ENCODE results near the gene CRACDL.
"Not testable (repeated sequence)": the region's sequence is repeated elsewhere in the genome, so short reads cannot be mapped to it uniquely, and the experiment has no call there.

CRACDL gene

DNA sequence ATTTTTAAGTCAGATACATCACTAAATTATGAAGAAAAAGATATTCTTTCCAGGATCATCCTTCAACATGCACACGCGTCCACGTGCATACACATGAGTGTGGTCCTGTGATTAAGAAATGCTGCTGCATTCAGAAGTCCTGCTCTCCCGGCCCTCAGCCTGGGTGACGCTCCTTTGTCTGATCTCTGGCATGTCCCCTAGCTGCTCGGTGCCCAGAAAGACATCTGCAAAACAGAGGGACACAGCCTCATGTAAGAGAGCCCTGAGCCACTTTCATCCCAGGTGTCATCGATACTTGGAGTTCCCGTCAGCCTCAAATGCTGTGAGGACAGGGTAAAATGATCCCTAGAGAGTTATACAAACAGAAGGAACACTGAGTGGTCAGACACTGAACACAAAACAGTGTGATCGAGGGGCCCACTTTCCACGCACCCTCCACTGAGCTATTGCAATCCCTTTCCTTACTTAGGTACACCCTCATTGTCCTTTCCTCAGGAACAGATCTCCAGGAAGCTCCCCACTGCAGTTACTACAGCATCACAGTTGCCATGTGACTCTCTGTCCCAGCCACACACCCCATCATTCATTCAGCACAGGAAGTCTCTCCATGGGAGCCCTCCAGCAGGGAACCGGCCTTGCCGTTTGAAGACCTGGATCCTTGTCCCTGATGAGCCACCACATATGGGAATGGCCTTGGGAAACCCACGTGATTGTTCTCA lies 32.1 kb downstream of the CRACDL start:
- DNase-seq: no peak

DNA sequence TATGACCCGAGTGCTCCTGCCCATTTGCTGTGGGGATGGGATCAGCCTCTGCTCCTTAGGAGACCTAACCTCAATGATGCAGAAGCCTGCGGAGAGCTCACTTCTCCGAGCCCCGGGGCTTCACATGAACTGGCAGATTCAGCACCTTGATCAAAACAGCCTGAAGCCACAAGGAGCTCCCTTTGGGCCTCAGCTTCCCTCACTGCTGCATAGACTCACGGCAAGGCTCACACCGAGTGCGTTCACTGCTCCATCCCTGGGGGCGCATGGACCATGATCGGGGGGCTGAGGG lies 33.0 kb downstream of the CRACDL start:
- DNase-seq: no peak

DNA sequence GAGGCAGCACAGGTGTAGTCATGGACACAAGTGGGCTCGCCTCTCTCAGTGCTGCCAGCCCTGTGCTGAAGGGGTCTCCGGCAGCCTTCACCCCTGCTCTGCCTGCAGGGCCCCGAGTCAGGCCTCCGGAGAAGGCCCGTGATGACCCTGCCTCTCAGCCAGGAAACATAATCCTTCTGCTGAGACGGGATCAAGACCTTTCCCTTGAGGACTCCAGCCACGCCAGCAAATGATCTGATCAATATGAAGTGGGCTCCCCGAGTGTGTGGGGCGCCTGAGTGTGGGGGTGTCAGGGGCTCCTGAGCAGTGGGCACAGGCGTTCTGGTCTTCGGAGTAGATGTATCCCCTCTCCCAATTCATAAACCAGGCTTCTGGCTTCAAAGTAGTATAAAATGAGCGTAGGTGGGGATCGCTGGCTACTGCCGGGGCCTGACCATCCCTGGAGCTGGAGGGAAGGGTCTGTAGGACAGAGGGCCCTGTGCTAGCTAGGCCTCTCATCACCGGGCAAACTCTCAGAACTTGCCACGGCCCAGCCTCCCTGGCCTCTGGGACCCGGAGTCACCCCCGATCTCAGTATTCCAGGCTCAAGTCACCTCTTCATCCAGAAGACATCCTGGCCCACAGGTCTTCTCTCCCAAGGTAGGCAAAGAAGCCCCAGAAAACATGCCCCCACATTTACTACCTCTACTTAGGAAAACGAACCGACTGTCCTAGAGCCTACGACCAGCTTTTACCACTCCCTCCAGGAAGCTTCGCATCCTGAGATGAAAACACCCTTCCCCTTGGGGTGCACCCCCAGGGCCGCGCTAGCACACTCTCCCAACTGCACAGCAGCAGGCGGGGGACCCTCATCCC lies 33.6 kb downstream of the CRACDL start:
- no peak for DNase-seq

DNA sequence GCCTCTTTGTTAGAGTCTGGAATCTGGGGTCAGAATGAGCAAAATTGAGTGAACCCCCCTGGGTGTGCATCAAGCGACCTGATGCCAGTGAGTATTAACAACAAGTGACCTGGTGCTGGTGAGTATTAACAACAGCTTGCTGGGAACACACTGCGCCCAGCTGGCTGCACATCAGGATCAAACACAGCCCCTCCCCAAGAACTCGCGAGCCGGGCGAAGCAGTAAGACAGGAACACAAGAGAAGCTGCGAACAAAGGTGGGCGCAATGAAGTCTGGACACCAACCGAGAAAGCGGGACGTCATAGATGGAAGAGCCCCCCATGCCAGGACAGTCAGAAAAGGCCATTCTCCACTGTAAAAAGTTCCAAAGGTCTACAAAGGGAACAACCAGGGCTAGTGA lies 34.3 kb downstream of the CRACDL start:
- no peak for DNase-seq

GRCh38 chr2:98901291-98901690 lies 34.7 kb downstream of the CRACDL start:
- DNase-seq: no peak

DNA sequence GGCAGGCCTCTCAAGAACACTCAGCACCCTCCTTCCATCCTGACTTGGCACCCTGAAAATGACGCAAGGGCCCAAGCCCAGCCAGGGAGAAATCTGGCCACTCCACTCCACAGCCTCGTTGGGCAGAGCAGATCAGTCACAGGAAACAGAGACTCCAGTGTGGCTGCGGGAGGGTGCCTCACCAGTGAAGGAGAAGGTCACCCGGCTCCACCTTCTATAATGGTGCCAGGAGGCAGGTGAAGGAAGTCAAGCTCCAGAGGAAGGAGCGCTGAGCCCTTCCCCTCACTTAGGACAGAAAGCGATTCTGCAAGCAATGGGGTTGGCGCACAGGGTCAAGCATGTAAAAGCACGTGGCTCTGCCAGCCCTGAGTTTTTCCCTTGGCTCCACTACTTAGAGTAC lies 35.3 kb downstream of the CRACDL start:
- DNase-seq: no peak

DNA sequence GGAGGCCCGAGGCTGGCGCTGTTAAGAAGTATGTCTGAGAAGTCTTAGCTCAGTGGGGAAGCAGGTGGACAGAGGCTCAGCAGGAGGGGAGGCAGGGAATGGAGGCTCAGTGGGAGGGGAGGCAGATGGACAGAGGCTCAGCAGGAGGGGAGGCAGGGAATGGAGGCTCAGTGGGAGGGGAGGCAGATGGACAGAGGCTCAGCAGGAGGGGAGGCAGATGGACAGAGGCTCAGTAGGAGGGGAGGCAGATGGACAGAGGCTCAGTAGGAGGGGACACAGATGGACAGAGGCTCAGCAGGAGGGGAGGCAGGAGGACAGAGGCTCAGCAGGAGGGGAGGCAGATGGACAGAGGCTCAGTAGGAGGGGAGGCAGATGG lies 36.3 kb downstream of the CRACDL start:
- not testable (repeated sequence) for DNase-seq

DNA sequence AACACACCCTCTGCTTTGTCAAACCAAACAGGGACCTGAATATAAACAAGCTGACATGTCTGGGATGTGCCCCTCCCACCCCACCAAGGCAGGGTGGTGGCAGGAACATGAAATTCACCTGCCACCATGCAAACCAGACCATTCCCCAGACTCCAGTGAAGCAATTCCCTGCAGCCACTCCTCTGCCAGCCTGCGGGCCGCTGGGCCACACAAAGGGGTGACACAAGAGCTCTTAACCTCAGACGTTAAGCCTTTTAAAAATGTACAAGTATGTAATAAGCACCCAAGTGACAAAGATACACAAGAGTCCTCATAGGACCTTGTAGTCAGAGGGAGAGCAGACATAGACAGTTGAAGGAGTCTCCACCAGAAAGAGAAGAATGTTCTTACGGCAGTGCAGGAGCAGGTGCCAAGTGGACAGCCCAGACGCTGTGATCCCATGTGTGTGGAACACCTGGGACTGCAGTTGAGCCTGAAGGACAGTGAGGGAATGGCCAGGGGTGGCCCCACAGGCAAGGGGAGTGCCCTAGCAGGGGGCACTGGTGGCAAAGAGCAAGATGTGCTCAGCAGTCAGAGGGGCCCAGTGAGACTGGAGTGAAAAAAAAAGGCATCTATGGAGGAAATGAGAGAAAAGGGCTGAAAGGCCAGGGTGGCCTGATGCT lies 36.9 kb downstream of the CRACDL start:
- no peak for DNase-seq

- DNase-seq: no peak
These were observed 37.6 kb downstream of the CRACDL start for GRCh38 chr2:98898423-98898841.

DNA sequence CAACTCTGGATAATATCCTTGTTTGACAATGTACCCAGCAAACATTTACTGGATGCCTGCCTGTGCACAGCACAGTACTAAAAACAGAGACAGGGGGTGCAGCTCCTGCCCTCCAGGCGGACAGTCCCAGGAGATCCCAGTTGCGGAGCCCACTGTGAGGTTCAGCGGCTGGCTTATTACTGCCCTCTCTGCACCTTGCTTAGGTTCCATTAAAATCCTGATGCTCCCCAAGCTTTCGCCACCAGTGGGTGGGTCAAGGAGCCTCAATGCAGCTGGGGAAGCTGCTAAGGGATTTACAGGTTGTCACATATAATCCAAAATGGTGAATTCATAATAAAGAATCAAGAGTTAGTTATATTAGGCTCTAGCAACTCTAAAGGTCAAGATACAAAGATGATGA lies 38.3 kb downstream of the CRACDL start:
- DNase-seq: no peak

- no peak for DNase-seq
These were observed 39.1 kb downstream of the CRACDL start for GRCh38 chr2:98896944-98897343.

DNA sequence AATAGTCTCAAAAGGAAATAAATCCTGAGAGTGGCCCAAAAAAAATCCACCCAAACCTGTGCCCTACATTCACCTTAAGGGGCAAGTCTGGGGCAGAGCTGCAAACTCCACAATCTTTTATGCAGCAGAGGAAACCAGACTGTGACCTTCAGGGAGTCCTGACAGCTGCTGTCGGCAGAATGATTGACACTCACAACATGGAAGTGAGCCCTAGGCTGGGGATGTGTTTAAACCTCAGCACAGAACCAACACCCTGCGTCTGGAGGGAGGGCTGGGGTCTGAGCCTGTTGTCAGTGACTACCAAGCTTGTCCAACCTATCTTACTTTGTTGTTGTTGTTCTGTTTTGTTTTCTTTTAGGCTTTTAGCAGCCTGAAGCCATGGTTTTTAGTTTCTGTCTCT lies 39.6 kb downstream of the CRACDL start:
- no peak for DNase-seq

GRCh38 chr2:98895901-98896300 lies 40.1 kb downstream of the CRACDL start:
- no peak for DNase-seq

DNA sequence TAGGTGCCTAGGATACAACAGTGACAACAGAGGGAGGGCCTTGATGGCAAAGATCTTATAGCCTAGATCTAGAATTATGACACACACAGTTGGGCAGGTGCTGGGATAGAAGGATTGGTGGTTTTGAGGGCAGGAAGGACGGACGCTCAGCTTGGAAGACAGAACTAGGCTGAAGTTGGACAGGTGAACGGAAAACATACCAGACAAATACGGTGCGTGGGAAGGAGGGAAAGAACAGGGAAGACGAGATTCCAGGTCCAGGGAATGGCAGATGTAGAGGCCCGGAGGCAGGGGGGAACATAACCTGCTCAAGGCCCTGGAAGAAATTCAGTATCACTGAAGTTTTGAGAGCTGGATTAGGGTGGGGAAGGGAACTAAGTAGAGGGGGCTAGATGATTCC lies 40.8 kb downstream of the CRACDL start:
- no peak for DNase-seq

DNA sequence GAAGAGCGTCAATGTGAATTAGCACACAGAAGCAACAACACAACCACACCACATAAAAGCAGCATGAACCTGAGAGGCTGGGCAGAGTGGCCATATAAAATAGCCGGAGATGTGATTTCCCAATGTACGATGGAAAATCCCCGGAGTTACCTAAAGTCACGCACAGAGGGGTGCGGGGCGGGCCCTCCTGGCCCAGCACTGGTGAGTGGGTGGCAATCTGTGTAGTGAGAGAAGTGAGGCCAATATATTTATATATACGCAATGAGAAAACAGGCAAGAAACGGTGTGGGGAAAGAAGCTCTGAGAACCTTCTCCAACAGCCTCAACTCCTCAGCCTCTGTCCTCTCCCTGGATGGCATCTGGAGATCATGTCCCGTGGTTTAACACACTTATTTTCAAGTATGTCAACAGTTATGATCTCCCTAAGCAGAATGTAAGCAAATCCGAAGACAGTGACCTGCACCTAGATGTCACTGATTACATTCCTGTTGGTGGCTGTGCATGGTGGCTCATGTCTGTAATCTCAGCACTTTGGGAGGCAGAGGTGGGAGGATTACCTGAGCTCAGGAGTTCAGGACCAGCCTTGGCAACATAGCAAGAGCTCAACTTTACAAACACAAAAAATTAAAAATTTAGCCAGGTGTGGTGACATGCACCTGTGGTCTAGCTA lies 41.6 kb downstream of the CRACDL start:
- no peak for DNase-seq

DNA sequence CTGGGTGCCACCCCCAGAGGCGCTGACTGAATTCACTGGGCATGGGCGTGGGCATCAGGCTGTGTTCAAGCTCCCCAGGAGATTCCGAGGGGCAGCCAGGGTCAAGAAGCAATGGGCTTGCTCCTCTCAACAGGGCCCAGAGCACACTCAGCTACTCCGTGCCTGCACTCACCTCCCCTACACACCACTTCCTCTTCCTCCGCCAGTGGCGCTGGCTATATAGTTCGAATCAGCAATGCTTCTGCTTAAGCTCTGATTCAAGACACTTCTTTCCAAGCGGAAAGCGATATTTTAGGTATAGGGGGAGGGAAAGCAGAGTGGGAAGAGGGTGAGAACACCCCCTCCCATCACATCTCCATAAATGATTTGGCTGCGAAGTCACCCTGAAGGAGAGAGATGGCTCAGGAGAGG lies 42.1 kb downstream of the CRACDL start:
- no peak for DNase-seq

GRCh38 chr2:98892871-98893270 lies 43.2 kb downstream of the CRACDL start:
- no peak for DNase-seq

DNA sequence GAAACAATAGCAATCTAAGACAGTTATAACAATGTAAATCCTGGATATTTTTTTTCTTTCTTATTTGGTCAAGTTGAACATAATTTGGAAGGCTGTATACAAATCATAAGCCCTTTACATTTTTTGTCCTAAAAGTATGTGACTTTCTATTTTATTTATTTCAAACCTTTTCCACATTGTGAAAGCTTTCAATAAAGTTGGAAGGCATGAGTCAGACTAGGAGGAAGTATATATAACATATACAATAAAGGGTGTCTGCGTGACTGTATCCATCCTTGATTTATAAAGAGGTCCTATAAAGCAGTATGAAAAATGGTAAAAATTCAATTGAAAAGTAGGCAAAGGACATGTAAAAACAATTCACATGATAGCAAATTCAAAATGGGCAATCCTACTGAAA lies 44.4 kb downstream of the CRACDL start:
- no peak for DNase-seq

DNA sequence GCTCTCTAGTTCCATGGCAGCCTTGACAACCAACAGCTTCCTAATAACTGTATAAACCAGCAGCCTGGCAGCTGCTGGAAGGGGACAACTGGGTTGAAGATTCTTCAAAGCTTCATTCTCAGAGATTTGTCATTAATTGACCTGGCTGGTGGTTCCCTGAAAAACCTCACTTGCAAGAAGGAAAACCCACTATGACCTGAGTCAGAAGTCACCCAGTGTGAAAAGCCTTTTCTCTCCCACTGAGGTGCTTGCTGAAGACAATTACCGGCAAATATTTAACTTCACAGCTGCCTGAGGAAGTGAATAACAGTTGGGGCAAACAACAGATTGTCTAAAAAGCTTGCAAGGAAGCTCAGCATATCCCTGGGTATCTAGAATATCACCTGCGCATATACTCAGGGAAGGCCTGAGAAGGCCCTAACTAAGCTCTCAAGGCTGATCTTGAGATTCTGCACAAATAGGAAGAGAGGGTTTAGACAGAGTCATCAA lies 49.9 kb downstream of the CRACDL start:
- no peak for DNase-seq

DNA sequence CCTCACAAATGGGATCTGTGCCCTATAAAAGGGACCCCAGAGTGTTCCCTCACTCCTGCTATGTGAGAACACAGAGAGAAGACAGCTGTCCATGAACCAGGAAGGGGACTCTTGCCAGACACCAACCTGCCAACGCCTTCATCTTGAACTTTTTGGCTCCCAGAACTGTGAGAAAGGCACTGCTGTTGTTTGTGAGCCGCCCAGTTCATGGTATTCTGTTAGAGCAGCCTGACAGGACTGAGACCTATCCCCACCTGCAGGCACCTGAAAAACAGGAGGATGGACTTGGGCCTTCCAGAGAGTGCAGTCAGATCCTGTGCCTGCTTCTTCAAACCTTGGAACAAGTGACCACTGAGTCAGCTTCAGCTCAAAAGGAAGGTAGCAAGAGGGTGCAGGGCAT lies 51.4 kb downstream of the CRACDL start:
- no peak for DNase-seq

GRCh38 chr2:98883780-98884211 lies 52.2 kb downstream of the CRACDL start:
- no peak for DNase-seq

DNA sequence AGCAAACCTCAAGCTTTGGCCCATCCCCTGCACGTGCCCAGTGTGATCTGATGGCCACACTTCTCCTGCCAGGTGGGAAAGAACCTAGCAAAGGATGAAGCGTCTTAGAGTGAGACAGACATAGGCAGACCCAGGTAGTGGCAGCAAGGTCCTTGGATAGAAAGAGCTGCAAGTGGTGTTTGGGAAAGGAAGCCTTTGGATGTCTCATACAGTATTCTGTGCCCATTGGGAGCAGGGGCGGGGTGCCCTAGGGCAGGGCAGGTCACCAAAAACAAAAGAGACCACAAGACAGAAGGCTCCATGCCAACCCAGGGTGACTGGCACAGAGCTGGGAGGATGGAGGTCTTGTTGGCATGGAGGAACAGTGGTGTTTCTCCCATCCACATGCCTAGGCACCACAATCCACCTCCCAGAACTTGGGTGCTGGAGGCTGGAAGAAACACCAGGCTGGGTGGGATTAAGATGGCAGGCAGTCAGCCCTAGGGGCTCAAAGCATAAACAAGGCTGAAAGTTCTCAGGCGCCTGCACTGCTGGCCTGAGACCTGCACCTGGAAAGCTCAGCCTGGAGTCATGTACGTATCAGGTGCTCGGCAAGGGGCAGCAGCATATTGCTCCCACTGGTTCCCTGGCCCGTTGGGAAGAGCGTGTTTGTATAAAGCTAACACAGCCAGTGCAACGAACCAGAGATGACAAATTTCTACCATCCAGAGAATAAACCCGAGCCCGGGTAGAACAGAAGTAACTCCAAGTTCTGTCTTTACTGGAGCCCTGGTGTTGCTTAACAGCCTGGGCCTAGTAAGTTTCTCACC lies 52.9 kb downstream of the CRACDL start:
- no peak for DNase-seq

GRCh38 chr2:98882368-98882767 lies 53.7 kb downstream of the CRACDL start:
- DNase-seq: no peak

Measured in NCI-H2107 (cell line).